Muscle layer of duodenum (tissue), 2 donors: Measurements from ENCODE around the gene DCTPP1.

Experiments used
- H3K27ac ChIP-seq: one replicate; pipeline ENCODE4 v1.7.0; 2013; ENCODE audit warnings: mild to moderate bottlenecking, low read length
- H3K27me3 ChIP-seq: one replicate; pipeline ENCODE4 v1.7.0; 2013; ENCODE audit warnings: low read depth, mild to moderate bottlenecking, control low read depth, low read length
- H3K36me3 ChIP-seq, 2 donors: one replicate each; pipeline ENCODE4 v1.7.0; 2013; ENCODE audit warnings: low read length in 2 of 2, control low read depth in 1 of 2, mild to moderate bottlenecking in 1 of 2; ENCODE audit not compliant: insufficient read depth in 2 of 2, control insufficient read depth in 1 of 2
- H3K4me1 ChIP-seq, 2 donors: one replicate each; pipeline ENCODE4 v1.7.0; 2013; ENCODE audit warnings: low read length in 2 of 2, mild to moderate bottlenecking in 2 of 2, control low read depth in 1 of 2, moderate library complexity in 1 of 2; ENCODE audit not compliant: insufficient read depth in 2 of 2, control insufficient read depth in 1 of 2
- H3K4me3 ChIP-seq, 2 donors: one replicate each; pipeline ENCODE4 v1.7.0; 2013; ENCODE audit warnings: low read length in 2 of 2, low read depth in 1 of 2, mild to moderate bottlenecking in 1 of 2
- H3K9me3 ChIP-seq, 2 donors: one replicate each; pipeline ENCODE4 v1.7.0; 2013; ENCODE audit warnings: low read length in 2 of 2, control low read depth in 1 of 2, mild to moderate bottlenecking in 1 of 2; ENCODE audit not compliant: control insufficient read depth in 1 of 2
- donor health status: healthy.

Gene DCTPP1

GRCh38 chr16:30378236-30379157 is 51.3 kb downstream of the DCTPP1 start:
- Histone ChIP-seq H3K4me3 (peak overlapping the region; percentile 69 to 73), H3K4me1 (peaks cover 0 to 15% of the 10 kb centered on the region in 2 donors), H3K27me3 (no peaks in the 10 kb centered on the region), H3K27ac (peak overlapping the region; percentile 98), H3K36me3 (peaks cover 0 to 4% of the 10 kb centered on the region in 2 donors), H3K9me3 (no peaks in the 10 kb centered on the region)

GRCh38 chr16:30377812-30378235 is 52.0 kb downstream of the DCTPP1 start:
- H3K27ac ChIP-seq: peak overlapping the region; percentile 98
- peaks cover 0 to 15% of the 10 kb centered on the region in 2 donors for H3K4me1 ChIP-seq
- H3K27me3 ChIP-seq: no peaks in the 10 kb centered on the region
- no peaks in the 10 kb centered on the region for H3K9me3 ChIP-seq
- H3K36me3 ChIP-seq: peaks cover 0 to 4% of the 10 kb centered on the region in 2 donors
- peak overlapping the region; percentile 53 to 69 for H3K4me3 ChIP-seq

- H3K36me3 ChIP-seq: peaks cover 0 to 4% of the 10 kb centered on the region in 2 donors
- H3K9me3 ChIP-seq: no peaks in the 10 kb centered on the region
- no peaks in the 10 kb centered on the region for H3K27me3 ChIP-seq
- peak overlapping the region; percentile 53 to 69 for H3K4me3 ChIP-seq
- peaks cover 0 to 15% of the 10 kb centered on the region in 2 donors for H3K4me1 ChIP-seq
- H3K27ac ChIP-seq: peak overlapping the region; percentile 98
These were observed 52.6 kb downstream of the DCTPP1 start for GRCh38 chr16:30377050-30377811.

GRCh38 chr16:30376461-30376902 is 53.3 kb downstream of the DCTPP1 start:
- H3K4me3 ChIP-seq: no peak overlapping the region
- H3K9me3 ChIP-seq: no peaks in the 10 kb centered on the region
- no peaks in the 10 kb centered on the region for H3K27me3 ChIP-seq
- peaks cover 0 to 4% of the 10 kb centered on the region in 2 donors for H3K36me3 ChIP-seq
- no peak overlapping the region for H3K27ac ChIP-seq
- H3K4me1 ChIP-seq: peaks cover 0 to 18% of the 10 kb centered on the region in 2 donors

GRCh38 chr16:30375864-30376263 is 54.0 kb downstream of the DCTPP1 start:
- Histone ChIP-seq H3K9me3 (no peaks in the 10 kb centered on the region), H3K27me3 (no peaks in the 10 kb centered on the region), H3K4me1 (peaks cover 0 to 21% of the 10 kb centered on the region in 2 donors), H3K36me3 (peaks cover 0 to 4% of the 10 kb centered on the region in 2 donors), H3K4me3 (no peak overlapping the region), H3K27ac (no peak overlapping the region)

- no peaks in the 10 kb centered on the region for H3K9me3 ChIP-seq
- H3K36me3 ChIP-seq: peaks cover 0 to 4% of the 10 kb centered on the region in 2 donors
- H3K4me1 ChIP-seq: peaks cover 0 to 21% of the 10 kb centered on the region in 2 donors
- H3K27ac ChIP-seq: no peak within 1 kb of the TSS
- no peak within 1 kb of the TSS for H3K4me3 ChIP-seq
- H3K27me3 ChIP-seq: no peaks in the 10 kb centered on the region
These were observed 55.3 kb downstream of the DCTPP1 start, which contains the start of gene MYL11 for GRCh38 chr16:30374538-30374937. Gene MYL11, plus strand, starts transcription at chr16:30374802. Its CDS starts 56 bp downstream, at chr16:30374858.
